IMR-90 (cell line): ENCODE data around the gene PTX4. TPM values are rescaled to one million over a fixed set of nuclear protein-coding genes. Genes with fewer than 3 reads are reported as not detected.

Source experiments
- ATAC-seq: fragments of 200-7000 bp; cut with Tn5 transposase; 2 replicates; pipeline ENCODE4 v1.9.1; 2020; ENCODE audit warnings: low read depth, mild to moderate bottlenecking, moderate library complexity
- BruUV-seq: library from RNA; stranded (reverse); fragments of 400-500 nt; replicated peaks from 2 replicates; lab custom pipeline; 2021; lab: Mats Ljungman, UMichigan
- CTCF ChIA-PET: fragments of 300-600 bp; formaldehyde crosslinking; extraction: SDS; loops from one replicate; lab custom pipeline; 2021; ENCODE audit warnings: antibody characterized with exemption; lab: Yijun Ruan, JAX
- POLR2A ChIA-PET: fragments of 300-600 bp; sonication (Branson Sonifier 250); formaldehyde crosslinking; loops from one replicate; lab custom pipeline; 2022; ENCODE audit warnings: antibody characterized with exemption; ENCODE audit not compliant: unreplicated experiment; lab: Charles Lee
- DNase-seq: peaks from one replicate; pipeline ENCODE4 v3.0.0; 2013
- H2AFZ ChIP-seq: replicated peaks from 2 replicates; pipeline ENCODE3; 2013; ENCODE audit warnings: low read length, mild to moderate bottlenecking; ENCODE audit not compliant: poor library complexity
- H2AK5ac ChIP-seq: 2 replicates; pipeline ENCODE4 v1.6.1; 2013; ENCODE audit warnings: low read depth, low read length, inconsistent platforms
- H2AK9ac ChIP-seq: replicated peaks from 2 replicates; pipeline ENCODE3; 2013; ENCODE audit warnings: mild to moderate bottlenecking, low read depth, low read length, moderate library complexity; ENCODE audit not compliant: poor library complexity
- H2BK120ac ChIP-seq: 2 replicates; pipeline ENCODE4 v1.6.1; 2013; ENCODE audit warnings: low read depth, low read length, inconsistent platforms
- H2BK15ac ChIP-seq: 3 replicates; pipeline ENCODE4 v1.6.1; 2013; ENCODE audit warnings: low read depth, low read length, inconsistent platforms
- H2BK20ac ChIP-seq: 2 replicates; pipeline ENCODE4 v1.6.1; 2013; ENCODE audit warnings: low read depth, mild to moderate bottlenecking, inconsistent platforms, low read length, moderate library complexity
- H2BK5ac ChIP-seq: 2 replicates; pipeline ENCODE4 v1.6.1; 2013; ENCODE audit warnings: mild to moderate bottlenecking, low read depth, low read length, inconsistent platforms; ENCODE audit not compliant: poor library complexity, severe bottlenecking
- H3K14ac ChIP-seq: replicated peaks from 2 replicates; pipeline ENCODE4 v1.6.1; 2013; ENCODE audit warnings: low read depth, low read length, inconsistent platforms
- H3K18ac ChIP-seq: 2 replicates; pipeline ENCODE4 v1.6.1; 2013; ENCODE audit warnings: low read depth, low read length, control low read depth
- H3K23ac ChIP-seq: 2 replicates; pipeline ENCODE4 v1.6.1; 2013; ENCODE audit warnings: low read depth, low read length, inconsistent platforms
- H3K27ac ChIP-seq: 2 replicates; pipeline ENCODE4 v1.5.1; 2013; ENCODE audit warnings: mild to moderate bottlenecking, control low read depth, low read length; ENCODE audit not compliant: insufficient read depth
- H3K27me3 ChIP-seq: 2 replicates; pipeline ENCODE4 v1.6.1; 2013; ENCODE audit warnings: low read length; ENCODE audit not compliant: control insufficient read depth, insufficient read depth
- H3K36me3 ChIP-seq: 2 replicates; pipeline ENCODE4 v1.6.1; 2013; ENCODE audit warnings: low read length, mixed read lengths; ENCODE audit not compliant: control insufficient read depth, insufficient read depth
- H3K4ac ChIP-seq: 2 replicates; pipeline ENCODE4 v1.6.1; 2013; ENCODE audit warnings: low read depth, low read length, inconsistent platforms
- H3K4me1 ChIP-seq: 2 replicates; pipeline ENCODE4 v1.6.1; 2013; ENCODE audit warnings: low read length, mixed read lengths; ENCODE audit not compliant: control insufficient read depth, insufficient read depth
- H3K4me2 ChIP-seq: 2 replicates; pipeline ENCODE4 v1.6.1; 2013; ENCODE audit warnings: low read depth, mild to moderate bottlenecking, control low read depth, low read length, moderate library complexity
- H3K4me3 ChIP-seq: 2 replicates; pipeline ENCODE4 v1.5.1; 2013; ENCODE audit warnings: low read depth, mild to moderate bottlenecking, control low read depth, low read length, moderate library complexity; ENCODE audit not compliant: insufficient read depth
- H3K56ac ChIP-seq: 2 replicates; pipeline ENCODE4 v1.6.1; 2013; ENCODE audit warnings: low read length, inconsistent platforms; ENCODE audit not compliant: insufficient read depth; ENCODE audit errors: extremely low read depth
- H3K79me1 ChIP-seq, 2 experiments: 2 replicates each; pipeline ENCODE4 v1.6.1; 2013; ENCODE audit warnings: low read length in 2 of 2, inconsistent platforms in 1 of 2, low read depth in 1 of 2
- H3K9ac ChIP-seq: 2 replicates; pipeline ENCODE4 v1.6.1; 2013; ENCODE audit warnings: low read depth, low read length, control low read depth
- H3K9me1 ChIP-seq: 2 replicates; pipeline ENCODE4 v1.6.1; 2013; ENCODE audit warnings: low read length, inconsistent platforms; ENCODE audit not compliant: insufficient read depth
- H3K9me3 ChIP-seq: 2 replicates; pipeline ENCODE4 v1.6.1; 2013; ENCODE audit warnings: low read length; ENCODE audit not compliant: control insufficient read depth, insufficient read depth
- H4K20me1 ChIP-seq: 2 replicates; pipeline ENCODE4 v1.6.1; 2013; ENCODE audit warnings: low read length, inconsistent platforms; ENCODE audit not compliant: insufficient read depth
- H4K5ac ChIP-seq: 2 replicates; pipeline ENCODE4 v1.6.1; 2013; ENCODE audit warnings: mild to moderate bottlenecking, low read depth, low read length, control low read depth
- H4K8ac ChIP-seq, 2 experiments: 2 replicates each; pipeline ENCODE4 v1.6.1; 2013; ENCODE audit warnings: low read depth in 2 of 2, low read length in 2 of 2, control low read depth in 1 of 2, inconsistent platforms in 1 of 2
- H4K91ac ChIP-seq: 2 replicates; pipeline ENCODE4 v1.6.1; 2013; ENCODE audit warnings: low read depth, low read length, inconsistent platforms; ENCODE audit not compliant: insufficient read depth
- BHLHE40 ChIP-seq: fragments of 150-350 bp; IDR thresholded peaks from 2 replicates; pipeline ENCODE4 v1.6.1; 2016; ENCODE audit warnings: mild to moderate bottlenecking, low read depth, low read length
- CEBPB ChIP-seq: IDR thresholded peaks from 2 replicates; pipeline ENCODE4 v1.6.1; 2012; ENCODE audit warnings: low read depth, low read length, improper control_type of control experiment
- CHD1 ChIP-seq: IDR thresholded peaks from 2 replicates; pipeline ENCODE4 v1.6.1; 2012; ENCODE audit warnings: low read depth, low read length, improper control_type of control experiment
- CTCF ChIP-seq: conservative IDR thresholded peaks from 2 replicates; pipeline ENCODE4 v1.5.1; 2012; ENCODE audit warnings: mild to moderate bottlenecking, low read depth, low read length, improper control_type of control experiment
- ELK1 ChIP-seq: fragments of 150-350 bp; IDR thresholded peaks from 2 replicates; pipeline ENCODE4 v1.6.1; 2016; ENCODE audit warnings: low read depth, mild to moderate bottlenecking, low read length, moderate library complexity, borderline replicate concordance
- FOS ChIP-seq: fragments of 150-350 bp; IDR thresholded peaks from 2 replicates; pipeline ENCODE4 v1.6.1; 2016; ENCODE audit warnings: low read depth, low read length
- MAFK ChIP-seq: IDR thresholded peaks from 2 replicates; pipeline ENCODE4 v1.6.1; 2012; ENCODE audit warnings: low read depth, low read length, improper control_type of control experiment
- MAZ ChIP-seq: IDR thresholded peaks from 2 replicates; pipeline ENCODE4 v1.6.1; 2012; ENCODE audit warnings: low read depth, mild to moderate bottlenecking, low read length, improper control_type of control experiment, moderate library complexity, borderline replicate concordance
- MXI1 ChIP-seq: IDR thresholded peaks from 2 replicates; pipeline ENCODE4 v1.6.1; 2012; ENCODE audit warnings: low read depth, mild to moderate bottlenecking, low read length, moderate library complexity, borderline replicate concordance
- NFE2L2 ChIP-seq: fragments of 150-350 bp; IDR thresholded peaks from 2 replicates; pipeline ENCODE4 v1.6.1; 2016; ENCODE audit warnings: low read depth, mild to moderate bottlenecking, low read length
- POLR2A ChIP-seq: IDR thresholded peaks from 2 replicates; pipeline ENCODE4 v1.6.1; 2012; ENCODE audit warnings: mild to moderate bottlenecking, low read depth, low read length
- RAD21 ChIP-seq: IDR thresholded peaks from 2 replicates; pipeline ENCODE4 v1.6.1; 2012; ENCODE audit warnings: low read length, improper control_type of control experiment
- RCOR1 ChIP-seq: IDR thresholded peaks from 2 replicates; pipeline ENCODE4 v1.6.1; 2012; ENCODE audit warnings: mild to moderate bottlenecking, low read length, improper control_type of control experiment; ENCODE audit not compliant: insufficient replicate concordance
- RFX5 ChIP-seq: IDR thresholded peaks from 2 replicates; pipeline ENCODE4 v1.8.0; 2012; ENCODE audit warnings: low read depth, mild to moderate bottlenecking, low read length, moderate library complexity
- SMC3 ChIP-seq: fragments of 150-350 bp; IDR thresholded peaks from 2 replicates; pipeline ENCODE4 v1.6.1; 2016; ENCODE audit warnings: low read depth, mild to moderate bottlenecking, antibody characterized with exemption, low read length, moderate library complexity
- USF2 ChIP-seq: fragments of 150-350 bp; IDR thresholded peaks from 2 replicates; pipeline ENCODE4 v1.6.1; 2017; ENCODE audit warnings: mild to moderate bottlenecking, antibody characterized with exemption, low read length, low read depth
- WGBS, 2 experiments: methylation state at CpG; one replicate each; pipeline versions ENCODE4 v1.1.5 to v1.1.7; 2013; ENCODE audit warnings: missing lambda C conversion rate in 2 of 2; ENCODE audit not compliant: insufficient read length in 1 of 2; ENCODE audit errors: extremely low coverage in 2 of 2; 5-methylcytosine and 5-hydroxymethylcytosine counted together
- dilution Hi-C: fragments of 300-500 bp; cut with HindIII; formaldehyde crosslinking; loops from one replicate; pipeline ENCODE4 v1.14.3; 2018; ENCODE audit warnings: low sequenced_read_pairs; ENCODE audit not compliant: unreplicated experiment
- in situ Hi-C: fragments of 300-500 bp; cut with MboI; formaldehyde crosslinking; loops from 3 replicates; pipeline ENCODE4 v1.14.3; 2019; ENCODE audit warnings: low sequenced_read_pairs, inconsistent platforms, mixed read lengths
- intact Hi-C: fragments of 100-400 bp; cut with micrococcal nuclease; formaldehyde crosslinking; loops from 2 replicates; pipeline ENCODE4 v1.10.0; 2022
- polyA plus RNA-seq, 3 experiments: library from polyadenylated mRNA; depleted of rRNA; stranded (reverse); fragments of >200 nt; gene quantifications; 2 replicates each; pipeline ENCODE4 v1.2.3, GENCODE V29; 2012; ENCODE audit warnings: low replicate concordance in 1 of 3
- total RNA-seq: library from RNA; depleted of rRNA; stranded (reverse); fragments of >200 nt; gene quantifications from 2 replicates; pipeline ENCODE4 v1.2.3, GENCODE V29; 2012

PTX4 gene
- total and polyA plus RNA-seq, 2 of the 4 experiments (the other 2 are of a cell fraction), result 0.07 TPM; not detected in 1

GRCh38 chr16:1447965-1448364, 40.8 kb downstream of the PTX4 start:
- H2BK5ac ChIP-seq, result no peak overlapping the region
- dilution Hi-C loops, result no loop called here
- 100% methylated on average over 8 of the region's 11 CpGs; no CpG with 5 or more reads in 1 of the 2 experiments for WGBS, 2 experiments
- no peak overlapping the region for H3K4me3 ChIP-seq
- H4K91ac ChIP-seq, result no peak overlapping the region
- no peak overlapping the region for H3K4me2 ChIP-seq
- no peak overlapping the region for H4K8ac ChIP-seq
- H2BK15ac ChIP-seq, result no peak overlapping the region
- DNase-seq (no peak), ATAC-seq (no peak)
- no peak overlapping the region for H3K9ac ChIP-seq
- H2AFZ ChIP-seq, result no peak overlapping the region
- intact Hi-C loops, result no loop called here
- no peak overlapping the region for H2BK20ac ChIP-seq
- H3K23ac ChIP-seq, result no peak overlapping the region
- no peaks in the 10 kb centered on the region for H3K9me1 ChIP-seq
- ChIA-PET POLR2A (interaction anchor here (1.1 kb wide), 1 partner anchor 27 kb away, joined by 3 read pairs; the partner anchor contains the start of gene UQCC4), CTCF (no interaction called here)
- no peak overlapping the region for H3K4ac ChIP-seq
- no peaks in the 10 kb centered on the region for H3K79me1 ChIP-seq
- H3K56ac ChIP-seq, result no peak overlapping the region
- no peaks in the 10 kb centered on the region for H3K9me3 ChIP-seq
- peaks cover 34% of the 10 kb centered on the region for H3K36me3 ChIP-seq
- H3K14ac ChIP-seq, result no peak overlapping the region
- no peak overlapping the region for H3K18ac ChIP-seq
- H4K20me1 ChIP-seq, result no peaks in the 10 kb centered on the region
- BruUV-seq, result no TSS peak
- H2BK120ac ChIP-seq, result no peak overlapping the region
- H3K27ac ChIP-seq, result no peak overlapping the region
- H4K5ac ChIP-seq, result no peak overlapping the region
- H3K27me3 ChIP-seq, result no peaks in the 10 kb centered on the region
- no peak overlapping the region for H2AK5ac ChIP-seq
- in situ Hi-C loops, result no loop called here
- TF ChIP-seq MAFK (no peak), FOS (no peak), CTCF (no peak), MXI1 (no peak), RCOR1 (no peak), RAD21 (no peak), NFE2L2 (no peak), CEBPB (no peak), MAZ (no peak), ELK1 (no peak), SMC3 (no peak), RFX5 (no peak), USF2 (no peak), CHD1 (no peak), POLR2A (no peak), BHLHE40 (no peak)
- peak overlapping the region; percentile 16 for H2AK9ac ChIP-seq
- no peaks in the 10 kb centered on the region for H3K4me1 ChIP-seq
